MM.1S (cell line): ENCODE data around the gene ACVR1.

ENCODE experiments used
- DNase-seq: peaks from one replicate; pipeline ENCODE4 v3.0.0-alpha.2; 2015
- H2AFZ ChIP-seq: fragments of 300-600 bp; sonication (generic); 2 replicates; pipeline ENCODE4 v1.6.0; 2016; ENCODE audit warnings: antibody characterized with exemption, low read length
- H3F3A ChIP-seq: fragments of 300-600 bp; sonication (generic); 2 replicates; pipeline ENCODE4 v1.6.1; 2016; ENCODE audit warnings: mild to moderate bottlenecking, antibody characterized with exemption, low read length, moderate library complexity, mixed read lengths; ENCODE audit not compliant: insufficient read depth
- H3K27ac ChIP-seq: fragments of 300-600 bp; sonication (generic); 2 replicates; pipeline ENCODE4 v1.5.1; 2016; ENCODE audit warnings: mild to moderate bottlenecking, low read length
- H3K27me3 ChIP-seq: fragments of 300-600 bp; sonication (generic); replicated peaks from 2 replicates; pipeline ENCODE4 v1.6.0; 2016; ENCODE audit warnings: low read length; ENCODE audit not compliant: insufficient read depth
- H3K36me3 ChIP-seq: fragments of 300-600 bp; sonication (generic); replicated peaks from 2 replicates; pipeline ENCODE4 v1.6.1; 2016; ENCODE audit warnings: mild to moderate bottlenecking, low read length, mixed read lengths; ENCODE audit not compliant: insufficient read depth
- H3K4me1 ChIP-seq: fragments of 300-600 bp; sonication (generic); 2 replicates; pipeline ENCODE4 v1.6.1; 2016; ENCODE audit warnings: low read length, mixed read lengths
- H3K4me2 ChIP-seq: fragments of 300-600 bp; sonication (generic); 2 replicates; pipeline ENCODE4 v1.6.0; 2016; ENCODE audit warnings: low read depth, low read length
- H3K4me3 ChIP-seq: fragments of 300-600 bp; sonication (generic); 2 replicates; pipeline ENCODE4 v1.5.1; 2016; ENCODE audit warnings: low read length, mixed read lengths
- H3K79me2 ChIP-seq: fragments of 300-600 bp; sonication (generic); 2 replicates; pipeline ENCODE4 v1.6.1; 2016; ENCODE audit warnings: mixed run types, low read length, mixed read lengths
- H3K9ac ChIP-seq: fragments of 300-600 bp; sonication (generic); 2 replicates; pipeline ENCODE4 v1.6.1; 2016; ENCODE audit warnings: low read length, mixed read lengths
- H3K9me2 ChIP-seq: fragments of 300-600 bp; sonication (generic); replicated peaks from 2 replicates; pipeline ENCODE4 v1.6.1; 2016; ENCODE audit warnings: mild to moderate bottlenecking, low read length, mixed read lengths; ENCODE audit not compliant: insufficient read depth
- H3K9me3 ChIP-seq: fragments of 300-600 bp; sonication (generic); replicated peaks from 2 replicates; pipeline ENCODE4 v1.6.1; 2016; ENCODE audit warnings: mild to moderate bottlenecking, low read length, mixed read lengths; ENCODE audit not compliant: insufficient read depth
- H4K20me1 ChIP-seq: fragments of 300-600 bp; sonication (generic); 2 replicates; pipeline ENCODE4 v1.6.1; 2016; ENCODE audit warnings: mild to moderate bottlenecking, low read length, moderate library complexity, mixed read lengths; ENCODE audit not compliant: insufficient read depth
- CTCF ChIP-seq: fragments of 300-600 bp; sonication (generic); IDR thresholded peaks from 2 replicates; pipeline ENCODE4 v1.5.1; 2016; ENCODE audit warnings: antibody characterized with exemption, low read length, mixed read lengths
- EZH2 ChIP-seq: fragments of 300-600 bp; sonication (generic); optimal IDR thresholded peaks from 2 replicates; pipeline ENCODE3; 2017; ENCODE audit warnings: low read depth, mild to moderate bottlenecking, antibody characterized with exemption, low read length, mixed read lengths
- EZH2phosphoT487 ChIP-seq: fragments of 300-600 bp; sonication (generic); IDR thresholded peaks from 2 replicates; pipeline ENCODE4 v1.6.1; 2018; ENCODE audit warnings: antibody characterized with exemption, low read length

Gene ACVR1

GRCh38 chr2:157808421-157808820 is 67.7 kb downstream of the ACVR1 start:
- Histone ChIP-seq H3K27ac (no peak overlapping the region), H3K9me2 (no peaks in the 10 kb centered on the region), H4K20me1 (no peaks in the 10 kb centered on the region), H3F3A (no peaks in the 10 kb centered on the region), H3K36me3 (no peaks in the 10 kb centered on the region), H2AFZ (no peak overlapping the region), H3K9ac (no peak overlapping the region), H3K9me3 (no peaks in the 10 kb centered on the region), H3K4me3 (no peak overlapping the region), H3K4me2 (no peak overlapping the region), H3K79me2 (no peaks in the 10 kb centered on the region), H3K4me1 (no peaks in the 10 kb centered on the region), H3K27me3 (no peaks in the 10 kb centered on the region)
- no peak for TF ChIP-seq CTCF
- no peak for TF ChIP-seq EZH2
- no peak for TF ChIP-seq EZH2phosphoT487
- DNase-seq, result no peak

- H3K4me1 ChIP-seq, result no peaks in the 10 kb centered on the region
- H3K27me3 ChIP-seq, result no peaks in the 10 kb centered on the region
- no peaks in the 10 kb centered on the region for H3K9me3 ChIP-seq
- H4K20me1 ChIP-seq, result no peaks in the 10 kb centered on the region
- H3K79me2 ChIP-seq, result no peaks in the 10 kb centered on the region
- no peak overlapping the region for H2AFZ ChIP-seq
- no peaks in the 10 kb centered on the region for H3K9me2 ChIP-seq
- no peak overlapping the region for H3K4me3 ChIP-seq
- DNase-seq, result no peak
- H3K27ac ChIP-seq, result no peak overlapping the region
- no peaks in the 10 kb centered on the region for H3K36me3 ChIP-seq
- no peak overlapping the region for H3K9ac ChIP-seq
- TF ChIP-seq EZH2 (no peak), EZH2phosphoT487 (no peak), CTCF (no peak)
- no peak overlapping the region for H3K4me2 ChIP-seq
- H3F3A ChIP-seq, result no peaks in the 10 kb centered on the region
Measured at GRCh38 chr2:157806426-157807077, 69.6 kb downstream of the ACVR1 start.

GRCh38 chr2:157805519-157805918 is 70.6 kb downstream of the ACVR1 start:
- no peaks in the 10 kb centered on the region for H3K27me3 ChIP-seq
- no peak overlapping the region for H3K27ac ChIP-seq
- DNase-seq, result no peak
- no peak for TF ChIP-seq EZH2phosphoT487
- H3K4me3 ChIP-seq, result no peak overlapping the region
- H4K20me1 ChIP-seq, result no peaks in the 10 kb centered on the region
- H3K4me1 ChIP-seq, result no peaks in the 10 kb centered on the region
- no peaks in the 10 kb centered on the region for H3K9me2 ChIP-seq
- H3K79me2 ChIP-seq, result no peaks in the 10 kb centered on the region
- H3K9me3 ChIP-seq, result no peaks in the 10 kb centered on the region
- H2AFZ ChIP-seq, result no peak overlapping the region
- H3F3A ChIP-seq, result no peaks in the 10 kb centered on the region
- no peak overlapping the region for H3K4me2 ChIP-seq
- no peak overlapping the region for H3K9ac ChIP-seq
- H3K36me3 ChIP-seq, result no peaks in the 10 kb centered on the region

GRCh38 chr2:157804355-157804754 is 71.8 kb downstream of the ACVR1 start:
- Histone ChIP-seq H3K9ac (no peak overlapping the region), H3K79me2 (no peaks in the 10 kb centered on the region)
- TF ChIP-seq CTCF, result no peak
- TF ChIP-seq EZH2phosphoT487, result no peak
- no peak for TF ChIP-seq EZH2

More at GRCh38 chr2:157804355-157804754, 71.8 kb downstream of the ACVR1 start:
- Histone ChIP-seq H3F3A (no peaks in the 10 kb centered on the region), H3K9me3 (no peaks in the 10 kb centered on the region), H3K27me3 (no peaks in the 10 kb centered on the region), H3K27ac (no peak overlapping the region), H3K9me2 (no peaks in the 10 kb centered on the region), H3K4me2 (no peak overlapping the region), H3K4me3 (no peak overlapping the region), H3K4me1 (no peaks in the 10 kb centered on the region), H4K20me1 (no peaks in the 10 kb centered on the region), H3K36me3 (no peaks in the 10 kb centered on the region), H2AFZ (no peak overlapping the region)
- DNase-seq, result no peak
